A549 (cell line): Measurements from ENCODE around the gene DCAF8. TPM values are rescaled to one million over a fixed set of nuclear protein-coding genes. Genes with fewer than 3 reads are reported as not detected.

Experiments used
- ATAC-seq, 2 experiments: fragments of 200-7000 bp in 1 of 2; fragments of >200 bp in 1 of 2; cut with Nextera tagmentation in 1 of 2; cut with Tn5 transposase in 1 of 2; 3 replicates each; pipeline versions ENCODE4 v1.8.0 to v1.9.1; 2018 to 2020; ENCODE audit warnings: mild to moderate bottlenecking in 1 of 2, moderate library complexity in 1 of 2
- CTCF ChIA-PET: fragments of 300-600 bp; sonication (Branson Sonifier 250); formaldehyde crosslinking; extraction: SDS; loops from one replicate; lab custom pipeline; 2021; ENCODE audit warnings: antibody characterized with exemption, inconsistent platforms; lab: Yijun Ruan, JAX
- POLR2A ChIA-PET: fragments of 350-600 bp; formaldehyde crosslinking; extraction: SDS; loops from one replicate; lab custom pipeline; 2021; ENCODE audit warnings: antibody characterized with exemption, inconsistent platforms; lab: Yijun Ruan, JAX
- DNase-seq, 2 experiments: peaks; one replicate each; pipeline versions ENCODE4 v3.0.0 to v3.0.0-alpha.2; 2011 to 2016; ENCODE audit warnings: low read depth in 1 of 2, low spot score in 1 of 2
- FAIRE-seq: peaks from 2 replicates; lab custom pipeline; 2011; peaks lifted over from hg19 to GRCh38; lab: Jason Lieb, UNC
- H3K27ac ChIP-seq, 2 experiments: fragments of >200 bp; sonication (Bioruptor Twin); formaldehyde crosslinking; 3 replicates each; pipeline ENCODE4 v1.5.1; 2016 to 2017
- H3K4me1 ChIP-seq: fragments of >200 bp; sonication (Bioruptor Twin); formaldehyde crosslinking; 3 replicates; pipeline ENCODE4 v1.6.1; 2016
- H3K4me2 ChIP-seq: fragments of >200 bp; sonication (Bioruptor Twin); formaldehyde crosslinking; 3 replicates; pipeline ENCODE4 v1.6.1; 2016
- H3K4me3 ChIP-seq: fragments of >200 bp; sonication (Bioruptor Twin); formaldehyde crosslinking; 3 replicates; pipeline ENCODE4 v1.5.1; 2016
- H3K9me3 ChIP-seq: fragments of >200 bp; sonication (Bioruptor Twin); formaldehyde crosslinking; 3 replicates; pipeline ENCODE4 v1.6.1; 2016
- BHLHE40 ChIP-seq: IDR thresholded peaks from 2 replicates; pipeline ENCODE4 v1.6.1; 2012; ENCODE audit warnings: low read depth, low read length, inconsistent platforms
- CHD2 ChIP-seq: fragments of 150-350 bp; IDR thresholded peaks from 2 replicates; pipeline ENCODE4 v1.6.1; 2014; ENCODE audit warnings: low read length; ENCODE audit not compliant: partially characterized antibody
- EHF ChIP-seq: fragments of 250-450 bp; sonication (Bioruptor Pico); IDR thresholded peaks from 2 replicates; pipeline ENCODE4 v1.5.0; 2020; ENCODE audit warnings: mild to moderate bottlenecking
- EHMT2 ChIP-seq: fragments of 200-600 bp; sonication (generic); IDR thresholded peaks from 2 replicates; pipeline ENCODE4 v1.6.1; 2016; ENCODE audit warnings: antibody characterized with exemption, low read depth, mild to moderate bottlenecking, moderate library complexity
- HDAC2 ChIP-seq: fragments of 200-600 bp; sonication (generic); IDR thresholded peaks from 2 replicates; pipeline ENCODE4 v1.6.1; 2016
- JUN ChIP-seq, 2 experiments: fragments of >200 bp; sonication (Bioruptor Twin); formaldehyde crosslinking; IDR thresholded peaks; 2 replicates in 1 of 2; 3 replicates in 1 of 2; pipeline ENCODE4 v1.6.1; 2016 to 2017
- JUNB ChIP-seq: fragments of >200 bp; sonication (Bioruptor Twin); formaldehyde crosslinking; IDR thresholded peaks from 2 replicates; pipeline ENCODE4 v1.6.1; 2016
- MAFK ChIP-seq: fragments of 450-650 bp; IDR thresholded peaks from 2 replicates; pipeline ENCODE4 v1.6.1; 2014; ENCODE audit not compliant: partially characterized antibody
- NR3C1 ChIP-seq: fragments of >200 bp; sonication (Bioruptor Twin); formaldehyde crosslinking; IDR thresholded peaks from 3 replicates; pipeline ENCODE4 v1.6.1; 2017
- PHF8 ChIP-seq: fragments of 200-600 bp; sonication (generic); IDR thresholded peaks from 2 replicates; pipeline ENCODE4 v1.6.1; 2016; ENCODE audit warnings: low read depth, mild to moderate bottlenecking, antibody characterized with exemption, moderate library complexity, borderline replicate concordance
- POLR2AphosphoS2 ChIP-seq: conservative IDR thresholded peaks from 2 replicates; pipeline ENCODE4 v1.6.1; 2012; ENCODE audit warnings: low read length, improper control_type of control experiment, inconsistent platforms
- RCOR1 ChIP-seq: fragments of 150-350 bp; IDR thresholded peaks from 2 replicates; pipeline ENCODE4 v1.6.1; 2014; ENCODE audit warnings: antibody characterized with exemption, low read length, low read depth
- RFX5 ChIP-seq: fragments of 450-650 bp; IDR thresholded peaks from 2 replicates; pipeline ENCODE4 v1.7.1; 2014; ENCODE audit warnings: antibody characterized with exemption, mild to moderate bottlenecking, moderate library complexity
- RNF2 ChIP-seq: fragments of 200-600 bp; sonication (generic); IDR thresholded peaks from 2 replicates; pipeline ENCODE4 v1.6.1; 2016; ENCODE audit warnings: low read depth, mild to moderate bottlenecking, antibody characterized with exemption, moderate library complexity, borderline replicate concordance
- SREBF2 ChIP-seq: fragments of 450-650 bp; IDR thresholded peaks from 2 replicates; pipeline ENCODE4 v1.6.1; 2014; ENCODE audit warnings: mild to moderate bottlenecking, moderate library complexity
- ZC3H11A ChIP-seq: fragments of 450-650 bp; IDR thresholded peaks from 2 replicates; pipeline ENCODE4 v1.6.1; 2014; ENCODE audit warnings: antibody characterized with exemption, mild to moderate bottlenecking
- WGBS: methylation state at CpG from one replicate; pipeline ENCODE4 v1.1.6; 2017; ENCODE audit errors: missing lambda C conversion rate; 5-methylcytosine and 5-hydroxymethylcytosine counted together
- polyA plus RNA-seq, 4 experiments: library from polyadenylated mRNA; depleted of rRNA in 3 of 4; stranded (reverse); fragments of >200 nt; fragmentation: RNase III in 1 of 4; extraction: RNeasy Plus Mini Kit Qiagen cat#74134 plus additional on column Dnase treatment in 1 of 4; gene quantifications; 2 replicates in 3 of 4; 3 replicates in 1 of 4; pipeline ENCODE4 v1.2.3, GENCODE V29; 2011 to 2017
- TF ChIP-seq, protein P1 (sequence below): fragments of 250-450 bp; sonication (Bioruptor Pico); IDR thresholded peaks from 2 replicates; pipeline ENCODE4 v1.5.0; 2021; ENCODE audit warnings: mild to moderate bottlenecking, moderate library complexity, borderline replicate concordance
- TF ChIP-seq, protein P2 (sequence below): fragments of 250-450 bp; sonication (Bioruptor Pico); IDR thresholded peaks from 2 replicates; pipeline ENCODE4 v1.5.0; 2020; ENCODE audit warnings: low read depth, mild to moderate bottlenecking, moderate library complexity

The DCAF8 gene
- polyA plus RNA-seq, 2 of the 4 experiments (the other 2 are of a cell fraction): 69.8 to 113 TPM

DNA sequence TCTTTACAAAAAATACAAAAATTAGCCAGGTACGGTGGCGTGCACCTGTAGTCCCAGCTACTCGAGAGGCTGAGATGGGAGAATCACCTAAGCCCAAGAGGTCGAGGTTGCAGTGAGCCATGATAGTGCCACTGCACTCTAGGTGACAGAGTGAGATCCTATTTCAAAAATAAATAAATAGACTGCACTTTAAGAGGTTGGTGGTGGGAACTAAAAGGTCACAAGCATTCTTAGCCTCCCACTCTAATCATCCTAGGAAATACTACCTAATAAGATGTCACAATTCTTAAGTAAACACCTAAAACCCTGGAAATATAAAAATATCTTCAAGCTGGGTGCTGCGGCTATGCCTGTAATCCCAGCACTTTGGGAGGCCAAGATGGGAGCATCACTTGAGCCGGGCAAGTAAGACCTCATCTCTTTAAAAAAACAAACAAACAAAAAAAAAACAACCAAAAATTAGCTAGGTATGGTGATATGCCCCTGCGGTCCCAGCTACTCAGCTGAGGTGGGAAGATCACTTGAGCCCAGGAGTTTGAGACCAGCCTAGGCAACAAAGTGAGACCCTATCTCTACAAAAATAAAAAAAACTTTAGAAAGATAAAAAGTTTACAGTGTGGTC, 4.1 kb downstream of the DCAF8 start:
- no peak for ATAC-seq
- no peak overlapping the region for H3K4me2 ChIP-seq

DNA sequence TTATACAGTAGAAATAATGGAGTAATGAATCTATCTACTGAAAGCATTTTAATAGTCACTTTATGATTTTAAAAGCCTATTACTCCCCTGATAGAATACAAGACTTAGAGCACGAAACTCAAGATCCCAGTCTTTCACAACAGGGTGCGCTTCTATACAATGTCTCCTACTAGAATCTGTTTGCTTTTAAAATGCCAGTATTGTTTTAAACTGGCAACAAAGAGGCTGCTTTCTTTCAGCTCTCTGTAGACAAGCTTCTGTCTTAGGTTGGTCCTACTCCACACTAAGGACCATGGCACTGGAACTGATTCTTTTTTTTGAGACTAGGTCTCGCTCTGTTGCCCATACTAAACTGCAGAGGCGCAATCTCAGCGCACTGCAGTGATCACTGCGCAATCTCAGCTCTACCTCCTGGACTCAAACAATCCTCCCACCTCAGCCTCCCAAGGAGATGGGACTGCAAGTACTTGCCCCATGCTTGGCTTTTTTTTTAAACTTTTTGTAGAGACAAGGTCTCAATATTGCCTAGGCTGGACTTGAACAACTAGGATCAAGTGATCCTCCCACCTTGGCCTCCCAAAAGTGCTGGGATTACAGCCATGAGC, 4.8 kb downstream of the DCAF8 start:
- H3K4me1 ChIP-seq: peaks cover 41% of the 10 kb centered on the region
- H3K27ac ChIP-seq: no peak overlapping the region
- ATAC-seq (no peak), DNase-seq (no peak), FAIRE-seq (no peak)
- TF ChIP-seq SREBF2 (no peak), POLR2AphosphoS2 (no peak), NR3C1 (no peak), JUNB (no peak), EHMT2 (no peak), PHF8 (no peak), JUN (IDR thresholded peaks at IDR 0.05) (no peak), ZC3H11A (no peak), EHF (CRISPR knock-in tag) (no peak), CHD2 (no peak), HDAC2 (no peak), MAFK (no peak)
- TF ChIP-seq, protein P1, sequence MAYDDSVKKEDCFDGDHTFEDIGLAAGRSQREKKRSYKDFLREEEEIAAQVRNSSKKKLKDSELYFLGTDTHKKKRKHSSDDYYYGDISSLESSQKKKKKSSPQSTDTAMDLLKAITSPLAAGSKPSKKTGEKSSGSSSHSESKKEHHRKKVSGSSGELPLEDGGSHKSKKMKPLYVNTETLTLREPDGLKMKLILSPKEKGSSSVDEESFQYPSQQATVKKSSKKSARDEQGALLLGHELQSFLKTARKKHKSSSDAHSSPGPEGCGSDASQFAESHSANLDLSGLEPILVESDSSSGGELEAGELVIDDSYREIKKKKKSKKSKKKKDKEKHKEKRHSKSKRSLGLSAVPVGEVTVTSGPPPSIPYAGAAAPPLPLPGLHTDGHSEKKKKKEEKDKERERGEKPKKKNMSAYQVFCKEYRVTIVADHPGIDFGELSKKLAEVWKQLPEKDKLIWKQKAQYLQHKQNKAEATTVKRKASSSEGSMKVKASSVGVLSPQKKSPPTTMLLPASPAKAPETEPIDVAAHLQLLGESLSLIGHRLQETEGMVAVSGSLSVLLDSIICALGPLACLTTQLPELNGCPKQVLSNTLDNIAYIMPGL (CRISPR knock-in tag): no peak
- TF ChIP-seq, protein P2, sequence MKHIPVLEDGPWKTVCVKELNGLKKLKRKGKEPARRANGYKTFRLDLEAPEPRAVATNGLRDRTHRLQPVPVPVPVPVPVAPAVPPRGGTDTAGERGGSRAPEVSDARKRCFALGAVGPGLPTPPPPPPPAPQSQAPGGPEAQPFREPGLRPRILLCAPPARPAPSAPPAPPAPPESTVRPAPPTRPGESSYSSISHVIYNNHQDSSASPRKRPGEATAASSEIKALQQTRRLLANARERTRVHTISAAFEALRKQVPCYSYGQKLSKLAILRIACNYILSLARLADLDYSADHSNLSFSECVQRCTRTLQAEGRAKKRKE (CRISPR knock-in tag): no peak
- CTCF ChIA-PET: interaction anchor here (1.1 to 12.4 kb wide), 4 partner anchors 34 to 152 kb away, joined by 3 to 203 read pairs (median 20); partner anchors contain the start of gene CASQ1
- no peak overlapping the region for H3K4me3 ChIP-seq
- POLR2A ChIA-PET: no interaction called here
- WGBS: 99% methylated on average over 6 of the region's 6 CpGs
- no peaks in the 10 kb centered on the region for H3K9me3 ChIP-seq
- no peak overlapping the region for H3K4me2 ChIP-seq

More for the DNA sequence above, 4.1 kb downstream of the DCAF8 start:
- peaks cover 45% of the 10 kb centered on the region for H3K4me1 ChIP-seq
- no peaks in the 10 kb centered on the region for H3K9me3 ChIP-seq
- TF ChIP-seq JUNB (no peak), PHF8 (no peak), RCOR1 (no peak), RFX5 (no peak)
- ChIA-PET POLR2A (no interaction called here), CTCF (interaction anchor here (1.0 to 12.4 kb wide), 5 partner anchors 17 to 153 kb away, joined by 3 to 203 read pairs (median 11); partner anchors contain the start of gene CASQ1)
- DNase-seq (no peak), FAIRE-seq (no peak)
- 94% methylated on average over 7 of the region's 7 CpGs for WGBS
- no peak overlapping the region for H3K27ac ChIP-seq
- no peak overlapping the region for H3K4me3 ChIP-seq

DNA sequence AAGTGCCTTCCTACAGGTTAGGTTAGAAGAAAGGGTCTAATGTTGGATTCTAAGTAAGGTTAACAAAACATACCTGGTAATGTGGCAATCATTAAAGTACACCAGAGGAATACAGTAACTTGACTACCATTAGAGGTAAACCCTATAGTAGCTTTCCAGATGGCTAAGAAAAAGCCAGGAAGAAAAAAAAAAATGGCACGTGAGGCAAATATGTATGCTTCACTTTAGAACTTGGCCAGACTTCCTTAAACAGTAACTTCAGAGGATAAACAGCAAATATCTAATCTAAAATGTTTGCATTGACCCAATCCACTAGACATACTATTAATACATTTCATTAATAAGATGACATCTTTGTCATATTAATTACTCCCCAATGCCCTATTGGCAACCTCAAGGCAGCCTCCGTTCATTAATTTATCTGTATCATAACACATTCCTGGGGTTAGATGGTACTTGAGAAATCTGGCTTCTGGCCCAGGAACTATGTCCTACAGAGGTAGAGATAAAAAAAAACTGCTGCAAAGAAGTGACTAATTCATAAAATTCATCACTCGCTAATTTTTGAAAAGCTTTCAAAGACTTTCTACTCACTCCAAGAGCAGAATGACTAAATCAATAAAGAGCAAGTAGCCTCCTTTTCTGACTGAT, 5.8 kb downstream of the DCAF8 start:
- Histone ChIP-seq H3K4me1 (peaks cover 41% of the 10 kb centered on the region), H3K27ac (no peak overlapping the region), H3K9me3 (no peaks in the 10 kb centered on the region), H3K4me2 (no peak overlapping the region; the same call in 2 of the 3 replicates), H3K4me3 (no peak overlapping the region)
- ATAC-seq (no peak), FAIRE-seq (no peak), DNase-seq (no peak)
- 65% methylated on average over 3 of the region's 3 CpGs for WGBS
- ChIA-PET CTCF (interaction anchor here (2.9 to 12.4 kb wide), 3 partner anchors 35 to 151 kb away, joined by 11 to 203 read pairs (median 29); partner anchors contain the start of gene CASQ1), POLR2A (no interaction called here)
- no peak for TF ChIP-seq BHLHE40
- no peak for TF ChIP-seq PHF8
- TF ChIP-seq RNF2: no peak
